HL-60 (cell line): ENCODE measurements around the gene NCOR1.

Experiments
- POLR2AphosphoS5 ChIP-seq: IDR thresholded peaks from 2 replicates; pipeline ENCODE4 v1.6.1; 2012; ENCODE audit warnings: low read depth
- TF ChIP-seq, protein P1 (sequence below): IDR thresholded peaks from one replicate; pipeline ENCODE4 v1.5.1; 2011; ENCODE audit warnings: low read length, control low read depth, inconsistent platforms; ENCODE audit not compliant: insufficient read depth

DNA sequence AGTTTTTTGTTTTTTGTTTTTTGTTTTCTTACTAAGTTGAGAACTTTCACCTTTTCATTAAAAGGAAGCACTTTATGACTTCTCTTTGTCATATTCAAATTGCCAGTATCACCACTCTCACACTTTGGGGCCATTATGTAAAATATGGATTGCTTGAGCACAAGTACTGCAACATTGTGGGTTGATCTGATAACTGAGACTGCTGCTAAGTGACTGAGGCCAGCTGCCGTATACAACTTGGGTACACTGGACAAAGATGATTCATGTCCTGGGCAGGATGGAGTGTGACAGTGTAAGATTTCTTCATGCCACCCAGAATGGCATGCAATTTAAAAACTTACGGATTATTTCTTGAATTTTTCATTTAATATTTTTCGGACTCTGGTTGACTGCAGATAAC, 207.9 kb downstream of the NCOR1 start:
- TF ChIP-seq, protein P1, sequence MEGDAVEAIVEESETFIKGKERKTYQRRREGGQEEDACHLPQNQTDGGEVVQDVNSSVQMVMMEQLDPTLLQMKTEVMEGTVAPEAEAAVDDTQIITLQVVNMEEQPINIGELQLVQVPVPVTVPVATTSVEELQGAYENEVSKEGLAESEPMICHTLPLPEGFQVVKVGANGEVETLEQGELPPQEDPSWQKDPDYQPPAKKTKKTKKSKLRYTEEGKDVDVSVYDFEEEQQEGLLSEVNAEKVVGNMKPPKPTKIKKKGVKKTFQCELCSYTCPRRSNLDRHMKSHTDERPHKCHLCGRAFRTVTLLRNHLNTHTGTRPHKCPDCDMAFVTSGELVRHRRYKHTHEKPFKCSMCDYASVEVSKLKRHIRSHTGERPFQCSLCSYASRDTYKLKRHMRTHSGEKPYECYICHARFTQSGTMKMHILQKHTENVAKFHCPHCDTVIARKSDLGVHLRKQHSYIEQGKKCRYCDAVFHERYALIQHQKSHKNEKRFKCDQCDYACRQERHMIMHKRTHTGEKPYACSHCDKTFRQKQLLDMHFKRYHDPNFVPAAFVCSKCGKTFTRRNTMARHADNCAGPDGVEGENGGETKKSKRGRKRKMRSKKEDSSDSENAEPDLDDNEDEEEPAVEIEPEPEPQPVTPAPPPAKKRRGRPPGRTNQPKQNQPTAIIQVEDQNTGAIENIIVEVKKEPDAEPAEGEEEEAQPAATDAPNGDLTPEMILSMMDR = no peak
- TF ChIP-seq POLR2AphosphoS5 = no peak
